ENCODE data around the gene ZDHHC11B.
"Not testable (repeated sequence)": the region's sequence is repeated elsewhere in the genome, so short reads cannot be mapped to it uniquely, and the experiment has no call there.

Gene ZDHHC11B

DNA sequence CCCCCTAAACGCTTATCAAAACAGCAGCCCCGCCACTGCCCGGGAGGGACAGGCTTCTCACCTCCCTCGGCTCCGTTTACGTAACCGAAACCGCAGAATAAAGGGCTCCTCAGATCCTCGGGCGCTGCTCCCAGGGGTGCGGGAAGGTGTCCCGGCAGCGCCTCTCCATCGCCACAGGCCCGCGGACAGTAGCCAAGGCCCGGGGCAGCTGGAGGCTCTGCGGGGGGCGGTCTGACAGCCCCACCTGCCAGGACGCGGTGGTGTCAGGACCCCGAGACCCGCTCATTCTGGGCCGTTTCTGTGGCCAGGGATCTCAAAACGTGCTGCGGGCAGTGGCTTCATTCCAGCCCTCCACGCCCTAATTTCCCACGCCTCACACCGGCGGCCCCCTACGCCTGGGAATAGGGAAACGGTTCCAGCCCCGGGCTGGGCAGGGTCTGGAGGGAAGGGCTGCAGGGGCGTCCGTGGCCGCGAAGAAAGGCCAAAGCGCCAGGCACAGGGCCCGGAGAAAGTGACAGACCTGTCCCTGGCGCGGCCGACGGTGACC lies 575 bp downstream of the ZDHHC11B start:
- not testable (repeated sequence) for DNase-seq

DNA sequence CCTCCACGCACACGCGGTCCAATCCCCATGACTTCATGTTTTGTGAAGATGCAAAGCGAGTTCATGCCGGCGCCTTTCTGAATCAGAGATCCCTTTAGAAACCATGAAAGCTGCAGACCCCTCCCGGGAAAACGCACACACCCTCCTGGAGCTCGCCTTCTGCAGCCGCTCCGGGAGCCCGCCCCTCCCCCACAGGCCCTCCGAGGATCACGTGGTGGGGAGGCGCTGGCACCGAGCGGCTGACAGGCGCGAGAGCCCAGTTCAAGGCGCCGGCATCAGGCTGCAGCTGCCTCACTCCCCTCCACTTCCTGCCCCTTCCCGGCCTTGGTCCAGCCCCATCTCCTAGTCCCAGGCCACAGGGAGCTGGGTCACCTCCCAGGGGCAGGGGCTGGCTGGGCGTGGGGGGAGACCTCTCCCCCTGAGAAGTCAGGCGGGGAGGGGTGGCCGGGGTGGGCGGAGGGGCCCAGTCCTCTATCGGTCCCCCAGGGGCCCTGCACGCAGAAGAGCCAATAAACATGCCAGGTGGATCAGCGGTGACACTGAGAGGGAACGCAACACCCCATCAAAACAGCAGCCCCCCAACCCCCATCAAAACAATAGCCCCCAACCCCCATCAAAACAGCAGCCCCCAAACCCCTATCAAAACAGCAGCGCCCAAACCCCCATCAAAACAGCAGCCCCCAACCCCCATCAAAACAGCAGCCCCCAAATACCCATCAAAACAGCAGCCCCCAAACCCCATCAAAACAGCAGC lies 1.3 kb downstream of the ZDHHC11B start:
- not testable (repeated sequence) for DNase-seq

DNA sequence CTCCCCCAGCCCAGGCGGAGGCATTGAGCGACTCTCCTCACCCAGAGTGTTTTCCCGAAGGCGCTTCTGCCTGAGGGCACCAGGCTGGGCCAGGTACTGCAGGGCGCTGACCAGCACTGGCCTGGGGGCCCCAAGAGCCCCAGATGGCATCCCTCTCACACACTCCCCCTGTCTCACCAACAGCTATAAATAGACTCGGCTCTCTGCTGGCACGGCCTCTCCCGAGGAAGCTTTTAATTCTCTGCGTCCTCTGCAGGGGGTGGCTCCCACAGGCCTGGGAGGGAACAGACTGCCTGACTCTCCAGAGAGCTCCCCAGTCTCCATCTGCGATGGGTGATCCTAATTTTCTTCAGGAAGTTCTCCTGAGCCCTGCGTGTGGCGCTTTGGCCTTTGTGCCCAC lies 2.2 kb downstream of the ZDHHC11B start:
- not testable (repeated sequence) for DNase-seq

DNA sequence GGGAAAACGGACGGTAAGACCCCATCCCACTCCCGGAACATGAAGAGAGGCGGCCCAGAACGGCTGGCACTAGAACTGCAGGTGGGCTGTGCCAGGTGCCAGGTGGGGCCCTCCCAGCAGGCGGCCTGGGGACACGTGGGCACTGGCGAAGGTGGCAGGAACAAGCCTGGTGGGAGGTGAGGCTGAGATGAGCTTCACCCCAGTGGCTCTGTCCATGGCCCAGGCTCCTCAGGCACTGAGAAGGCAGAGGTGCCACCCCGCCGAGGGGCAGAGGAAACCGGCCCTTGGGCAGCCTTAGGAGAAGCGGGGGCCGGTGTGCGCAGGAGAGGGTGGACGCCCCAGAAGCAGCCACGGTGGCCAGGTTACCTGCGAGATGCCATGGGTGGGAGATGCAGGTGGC lies 4.0 kb downstream of the ZDHHC11B start:
- not testable (repeated sequence) for DNase-seq

DNA sequence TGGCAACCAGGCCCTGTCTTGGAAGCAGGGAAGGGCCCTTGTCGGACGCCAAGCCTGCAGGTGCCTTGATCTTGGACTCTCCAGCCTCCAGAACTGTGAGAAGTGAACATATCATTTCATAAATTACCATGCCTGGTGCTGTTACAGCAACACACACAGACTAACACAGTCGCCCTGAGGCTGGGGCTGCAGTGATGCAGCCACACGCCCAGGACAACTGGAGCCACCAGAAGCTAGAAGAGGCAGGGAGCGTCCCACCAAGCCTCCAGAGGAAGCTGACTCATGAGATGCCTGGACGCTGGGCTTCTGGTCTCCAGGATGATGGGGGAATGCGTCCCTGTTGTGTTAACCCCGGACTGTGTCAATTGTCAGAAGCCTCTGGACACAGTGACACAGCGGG lies 5.6 kb downstream of the ZDHHC11B start:
- not testable (repeated sequence) for DNase-seq

DNA sequence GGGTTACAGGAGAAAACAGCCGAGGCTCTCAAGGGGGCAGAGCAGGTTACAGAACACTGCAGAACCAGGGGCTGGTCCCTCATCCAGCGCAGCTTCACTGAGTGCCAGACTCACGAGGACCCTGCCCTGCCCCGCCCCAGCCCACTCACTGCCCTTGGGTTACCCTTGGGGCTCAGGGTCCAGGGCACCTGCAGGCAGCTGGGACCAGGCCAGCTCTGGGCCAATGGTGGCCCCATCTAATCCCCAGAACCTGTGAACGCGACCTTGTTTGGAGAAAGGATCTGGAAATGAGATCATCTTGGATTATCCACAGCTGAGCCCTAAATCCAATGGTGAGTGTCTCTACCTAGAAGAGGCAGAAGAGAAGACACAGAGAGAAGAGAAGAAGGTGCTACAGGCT lies 6.1 kb downstream of the ZDHHC11B start:
- DNase-seq, result not testable (repeated sequence)

DNA sequence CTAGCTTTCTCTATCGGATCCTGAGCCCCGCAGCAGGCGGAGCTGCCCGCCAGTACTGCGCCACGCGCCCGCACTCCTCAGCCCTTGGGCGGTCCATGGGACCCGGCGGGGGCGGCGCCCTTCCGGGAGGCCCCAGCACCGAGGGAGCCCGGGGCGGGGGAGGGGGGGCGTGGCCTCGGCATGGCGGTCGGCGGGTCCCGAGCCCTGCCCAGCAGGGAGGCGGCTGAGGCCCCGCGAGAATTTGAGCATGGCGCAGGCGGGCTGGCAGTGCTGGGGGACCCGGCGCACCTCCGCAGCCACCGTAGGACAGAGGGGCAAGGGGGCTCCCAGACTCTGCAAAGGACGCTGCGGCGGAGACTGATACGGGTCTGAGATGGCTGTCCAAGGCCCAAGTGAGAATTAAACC lies 6.8 kb downstream of the ZDHHC11B start:
- no peak for DNase-seq

DNA sequence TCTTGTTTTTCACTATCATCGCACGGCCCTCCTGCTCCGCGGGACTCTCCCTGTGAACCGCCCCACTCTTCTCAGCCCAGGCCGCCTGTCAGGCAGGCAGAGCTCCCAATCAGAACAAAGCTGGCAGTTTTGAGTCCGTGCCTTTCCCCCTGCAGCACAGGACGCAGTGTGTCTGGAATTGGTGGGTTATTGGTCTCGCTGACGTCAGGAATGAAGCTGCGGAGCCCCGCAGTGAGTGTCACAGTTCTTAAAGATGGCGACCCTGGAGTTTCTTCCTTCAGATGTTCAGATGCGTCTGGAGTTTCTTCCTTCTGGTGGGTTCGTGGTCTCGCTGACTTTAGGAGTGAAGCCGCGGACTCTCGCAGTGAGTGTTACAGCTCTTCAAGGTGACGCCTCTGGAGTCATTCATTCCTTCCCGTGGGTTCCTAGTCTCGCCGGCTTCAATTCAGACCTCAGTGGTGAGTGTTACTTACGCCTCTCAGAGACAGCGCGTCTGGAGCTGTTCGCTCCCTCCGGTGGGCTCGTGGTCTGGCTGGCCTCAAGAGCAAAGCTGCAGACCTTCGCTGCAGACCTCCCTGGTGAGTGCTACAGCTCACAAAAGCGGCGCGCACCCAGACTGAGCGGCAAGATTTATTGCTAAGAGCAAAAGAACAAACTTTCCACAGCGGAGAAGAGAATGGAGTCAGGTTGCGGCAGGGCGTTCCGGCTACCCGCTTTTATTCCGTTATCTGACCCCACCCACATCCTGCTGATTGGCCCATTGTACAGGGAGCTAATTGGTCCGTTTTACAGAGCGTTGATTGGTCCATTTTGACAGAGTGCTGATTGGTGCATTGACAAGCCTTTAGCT lies 7.4 kb downstream of the ZDHHC11B start:
- DNase-seq, result no peak

DNA sequence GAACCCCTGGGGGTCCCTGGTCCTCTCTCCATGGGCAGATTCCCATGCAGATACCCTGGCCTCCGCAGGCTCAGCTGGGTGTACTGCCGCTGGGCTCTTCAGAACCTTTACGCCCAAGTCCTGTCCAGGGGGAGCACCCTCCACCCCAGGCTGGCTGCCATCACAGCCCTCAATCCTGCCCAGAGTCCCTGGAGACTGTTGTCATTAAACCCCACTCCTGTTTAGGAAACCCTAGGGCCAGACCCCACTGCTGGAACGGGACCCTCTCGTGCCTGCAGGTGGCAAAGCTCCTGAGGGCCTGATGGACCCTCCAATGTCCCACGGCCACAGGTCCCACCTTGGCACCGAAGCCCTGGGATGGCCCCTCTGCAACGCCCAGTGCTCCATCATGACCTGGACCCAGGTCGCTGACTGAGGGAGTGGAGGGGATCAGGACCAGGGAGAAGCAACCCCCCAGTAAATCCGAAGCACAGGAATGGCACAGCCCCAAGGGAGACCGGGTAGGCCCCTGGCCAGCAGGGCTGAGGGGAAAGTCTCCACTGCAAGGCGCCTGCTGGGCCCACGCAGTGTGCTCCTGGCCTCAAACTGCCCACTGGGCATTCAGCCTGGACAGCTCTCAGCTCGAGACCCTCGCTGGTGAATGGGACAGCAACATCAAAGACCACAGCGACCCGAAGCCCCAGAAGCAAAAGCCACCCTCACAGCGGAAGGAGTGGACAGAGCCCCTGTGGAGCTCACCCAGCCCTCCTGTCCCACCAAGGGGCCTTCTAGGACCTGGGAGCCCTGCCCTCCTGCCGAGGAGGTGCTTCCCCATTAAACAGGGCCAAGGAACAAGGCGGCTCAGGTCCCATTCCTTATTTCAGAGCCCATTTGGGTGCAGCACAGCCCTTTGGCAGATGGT lies 8.3 kb downstream of the ZDHHC11B start:
- no peak for DNase-seq

DNA sequence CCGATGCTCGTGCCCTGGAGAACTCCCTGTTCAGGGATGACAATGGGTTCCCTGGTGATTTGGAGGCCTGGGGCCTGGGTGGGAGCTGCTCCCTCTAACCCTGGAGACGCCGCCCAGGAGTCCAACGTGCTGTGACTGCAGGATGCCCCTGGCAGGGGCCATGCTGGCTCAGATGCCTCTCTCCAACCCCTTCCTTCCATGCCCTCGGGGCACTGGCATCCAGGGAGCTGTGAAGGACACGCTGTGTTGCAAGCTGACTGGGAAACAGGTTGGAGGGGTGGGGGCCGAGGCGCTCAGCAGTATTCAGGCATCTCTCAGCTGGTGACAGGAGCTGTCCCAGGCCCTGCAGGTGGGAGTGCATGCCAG lies 9.0 kb downstream of the ZDHHC11B start:
- DNase-seq, result not testable (repeated sequence)

DNA sequence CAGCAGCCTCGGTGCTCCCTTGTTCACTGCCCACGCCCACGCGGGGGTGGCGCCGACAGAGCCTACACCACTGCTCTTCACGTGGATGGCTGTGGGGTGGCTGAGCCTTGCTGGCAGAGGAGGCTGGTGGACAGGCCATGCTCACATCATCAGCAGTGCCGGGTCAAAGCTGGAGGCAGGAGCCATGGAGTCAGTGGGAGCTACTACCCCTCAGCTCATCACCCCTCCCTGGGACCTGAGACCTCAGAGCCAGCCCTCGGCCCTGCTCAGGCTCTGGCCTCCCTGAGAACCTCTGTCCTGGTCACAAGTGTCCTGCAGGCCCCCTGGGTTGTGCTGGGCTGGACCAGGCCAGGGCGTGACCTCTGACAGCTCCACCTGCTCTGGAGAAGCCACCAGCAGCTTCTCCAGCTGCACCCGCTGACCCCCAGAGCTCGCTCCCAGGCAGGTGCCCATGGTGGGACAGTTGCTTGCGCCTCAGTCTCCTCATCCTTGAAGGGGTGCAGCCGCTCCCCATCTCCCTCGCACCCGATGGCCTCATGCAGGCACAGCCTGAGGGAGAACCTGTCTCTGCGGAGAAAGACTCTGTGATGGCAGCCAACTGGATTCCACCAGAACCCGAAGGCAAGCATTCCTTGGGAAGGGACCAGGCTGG lies 9.5 kb downstream of the ZDHHC11B start:
- not testable (repeated sequence) for DNase-seq

DNA sequence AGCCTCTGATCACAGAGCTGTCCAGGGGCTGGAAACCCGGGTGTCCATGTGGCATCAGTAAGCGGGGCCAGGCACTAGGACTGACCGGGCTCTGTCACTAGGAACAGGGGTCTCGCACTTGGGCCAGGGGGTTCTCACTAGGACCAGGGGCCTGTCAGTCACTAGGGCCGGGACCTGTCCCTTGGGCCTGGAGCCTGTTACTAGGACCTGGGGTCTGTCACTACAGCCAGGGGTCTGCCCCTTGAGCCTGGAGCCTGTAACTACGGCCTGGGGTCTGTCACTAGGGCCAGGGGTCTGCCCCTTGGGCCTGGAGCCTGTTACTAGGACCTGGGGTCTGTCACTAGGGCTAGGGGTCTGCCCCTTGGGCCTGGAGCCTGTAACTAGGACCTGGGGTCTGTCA lies 10.2 kb downstream of the ZDHHC11B start:
- DNase-seq, result not testable (repeated sequence)

DNA sequence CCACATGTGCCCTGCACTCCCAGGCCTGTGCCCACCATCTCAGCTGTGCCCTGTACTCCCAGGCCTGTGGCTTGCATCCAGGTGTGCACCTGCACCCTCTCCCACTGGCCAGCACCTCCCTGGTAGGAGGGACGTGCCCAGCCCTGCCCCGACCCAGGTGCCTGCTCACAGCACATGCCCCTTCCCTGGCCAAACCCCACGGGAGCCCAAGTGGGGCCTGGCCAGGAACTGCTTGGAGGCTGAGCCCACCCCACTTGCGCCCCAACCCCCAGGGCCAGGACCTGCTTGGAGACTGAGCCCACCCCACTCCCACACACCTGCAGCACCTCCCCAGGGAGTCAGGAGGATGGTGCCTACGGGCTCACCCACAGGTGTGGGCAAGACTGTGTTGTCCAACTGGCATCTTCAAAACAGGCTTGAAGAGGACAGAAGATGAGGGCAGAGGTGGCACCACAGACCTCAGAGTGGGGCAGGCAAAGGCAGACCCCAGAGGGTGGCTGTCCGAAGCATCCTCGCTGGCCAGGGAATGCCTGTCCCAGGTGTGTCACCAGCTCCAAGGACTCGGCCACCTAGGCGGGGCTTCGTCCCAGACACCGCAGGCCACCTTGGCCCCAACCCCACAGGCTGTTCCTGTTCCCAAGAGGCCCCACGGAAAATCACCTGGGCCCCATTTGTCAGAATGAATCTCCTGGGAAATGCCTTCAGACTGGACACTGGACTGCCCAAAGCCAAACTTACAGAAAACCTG lies 10.8 kb downstream of the ZDHHC11B start:
- no peak for DNase-seq

DNA sequence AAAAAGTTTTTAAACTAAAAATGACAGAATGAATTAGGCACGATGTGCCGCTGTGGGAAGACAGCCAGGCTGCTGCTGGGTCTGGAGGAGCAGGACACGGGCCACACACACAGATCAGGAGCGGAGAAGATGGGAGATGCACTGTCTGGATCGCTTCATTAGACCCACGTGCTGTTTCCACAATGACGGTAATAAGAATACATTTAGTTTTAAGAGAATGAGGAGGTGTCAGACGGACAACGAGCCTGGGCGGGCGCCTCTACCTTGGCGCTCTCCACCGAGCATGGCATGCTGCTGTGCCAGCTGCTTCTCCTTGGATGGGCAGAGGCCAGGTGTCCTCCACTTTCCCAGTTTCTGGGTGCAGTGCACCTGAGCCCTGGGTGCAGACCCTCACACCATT lies 11.6 kb downstream of the ZDHHC11B start:
- DNase-seq, result not testable (repeated sequence)

DNA sequence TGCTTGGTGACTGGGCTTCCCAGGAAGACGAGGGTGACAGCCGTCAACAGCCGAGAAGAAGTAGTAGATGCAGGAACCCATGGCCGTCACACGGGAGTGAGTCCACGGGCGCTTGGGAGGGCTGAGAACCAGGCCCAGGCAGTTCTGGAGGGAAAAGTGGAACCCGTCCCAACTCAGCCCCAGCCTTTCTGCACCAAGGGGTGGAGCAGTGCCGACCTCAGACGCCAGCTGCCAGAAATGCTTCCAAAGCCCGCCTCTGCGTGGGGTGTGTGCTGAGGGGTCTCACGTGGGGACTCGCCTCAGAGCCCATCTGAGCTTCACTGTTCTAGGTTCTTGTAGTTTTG lies 12.0 kb downstream of the ZDHHC11B start:
- DNase-seq, result not testable (repeated sequence)

DNA sequence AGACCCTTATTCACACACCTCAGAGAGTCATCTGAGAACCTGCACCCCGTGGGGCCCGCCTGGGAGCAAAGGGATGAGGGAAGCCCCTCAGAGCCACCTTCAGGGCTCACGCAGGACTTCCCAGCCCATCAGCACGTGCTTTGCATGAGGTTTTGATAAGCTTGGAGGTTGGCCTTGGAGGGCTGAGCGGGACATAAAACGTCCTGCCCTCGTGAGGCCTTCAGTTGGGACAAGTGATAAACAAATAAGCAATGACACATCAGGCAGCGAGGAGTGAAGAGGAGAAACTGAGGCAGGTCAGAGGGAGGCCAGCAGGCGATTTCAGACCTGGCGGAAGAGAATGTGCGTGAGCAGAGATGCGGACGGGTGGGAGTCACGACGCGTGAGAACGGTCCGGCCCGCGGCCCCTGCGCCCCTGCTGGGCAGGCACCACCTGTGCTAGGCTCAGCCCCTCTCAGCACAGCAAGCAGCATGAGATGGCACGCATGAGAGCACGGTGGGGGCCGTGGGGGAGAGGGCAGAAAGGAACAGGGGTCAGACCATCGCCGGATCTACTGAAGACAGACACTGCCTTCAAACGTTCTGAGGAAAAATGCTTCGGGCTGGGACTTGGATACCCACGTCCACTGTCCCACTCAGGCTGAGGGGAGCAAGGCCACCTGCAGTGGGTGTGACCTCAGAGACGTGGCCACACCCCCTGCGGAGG lies 12.5 kb downstream of the ZDHHC11B start:
- DNase-seq, result not testable (repeated sequence)

DNA sequence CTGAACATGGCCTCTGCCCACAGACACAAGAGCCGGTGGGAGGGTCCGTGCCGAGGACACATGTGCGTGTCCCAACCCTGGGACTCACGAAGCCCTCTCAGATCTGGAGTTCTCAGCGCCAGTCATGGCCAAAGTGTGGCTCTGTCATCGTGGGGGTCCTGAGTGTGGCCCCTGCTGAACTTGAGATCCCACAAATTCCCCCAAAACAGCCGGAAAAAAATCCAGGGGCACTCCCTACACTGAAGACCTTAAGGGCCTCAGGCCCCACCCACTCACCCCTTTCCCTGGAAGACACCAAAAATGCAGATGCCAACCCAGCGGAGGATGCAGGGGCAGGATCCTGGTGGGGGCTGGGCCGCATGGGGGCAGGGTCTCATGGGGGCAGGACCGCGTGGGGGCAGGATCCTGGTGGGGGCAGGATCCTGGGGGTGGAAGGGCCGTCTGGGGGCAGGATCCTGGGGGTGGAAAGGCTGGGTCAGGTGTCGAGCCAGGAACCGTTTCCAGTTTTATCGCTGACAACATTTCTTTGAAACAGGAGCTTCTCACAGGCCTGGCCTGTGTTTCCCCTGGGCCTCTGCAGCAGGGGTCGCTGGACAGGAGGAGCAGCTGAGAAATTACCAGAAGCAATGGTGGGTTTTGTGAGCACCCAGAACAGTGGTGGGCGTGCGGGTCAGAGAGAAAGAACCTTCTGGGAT lies 13.3 kb downstream of the ZDHHC11B start:
- not testable (repeated sequence) for DNase-seq

DNA sequence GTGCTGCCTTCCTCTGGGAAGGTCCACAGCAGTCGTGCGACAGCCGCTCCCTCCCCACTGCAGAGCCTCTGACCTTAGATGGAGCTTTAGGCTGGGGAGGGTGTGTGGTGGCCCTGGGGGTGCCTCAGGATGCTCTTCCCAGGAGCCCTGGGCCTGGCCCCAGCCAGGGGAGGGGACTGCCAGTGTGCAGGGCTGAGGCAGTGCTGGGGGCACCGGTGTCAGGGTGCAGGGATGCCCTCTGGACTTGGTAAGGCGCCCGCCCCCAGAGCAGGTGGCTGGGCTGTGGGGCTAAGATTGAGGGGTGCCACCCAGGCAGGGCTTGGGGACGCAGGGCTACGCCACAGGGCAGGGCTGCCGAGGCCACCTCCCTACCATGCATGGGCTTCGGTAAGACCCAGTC lies 13.9 kb downstream of the ZDHHC11B start:
- not testable (repeated sequence) for DNase-seq

DNA sequence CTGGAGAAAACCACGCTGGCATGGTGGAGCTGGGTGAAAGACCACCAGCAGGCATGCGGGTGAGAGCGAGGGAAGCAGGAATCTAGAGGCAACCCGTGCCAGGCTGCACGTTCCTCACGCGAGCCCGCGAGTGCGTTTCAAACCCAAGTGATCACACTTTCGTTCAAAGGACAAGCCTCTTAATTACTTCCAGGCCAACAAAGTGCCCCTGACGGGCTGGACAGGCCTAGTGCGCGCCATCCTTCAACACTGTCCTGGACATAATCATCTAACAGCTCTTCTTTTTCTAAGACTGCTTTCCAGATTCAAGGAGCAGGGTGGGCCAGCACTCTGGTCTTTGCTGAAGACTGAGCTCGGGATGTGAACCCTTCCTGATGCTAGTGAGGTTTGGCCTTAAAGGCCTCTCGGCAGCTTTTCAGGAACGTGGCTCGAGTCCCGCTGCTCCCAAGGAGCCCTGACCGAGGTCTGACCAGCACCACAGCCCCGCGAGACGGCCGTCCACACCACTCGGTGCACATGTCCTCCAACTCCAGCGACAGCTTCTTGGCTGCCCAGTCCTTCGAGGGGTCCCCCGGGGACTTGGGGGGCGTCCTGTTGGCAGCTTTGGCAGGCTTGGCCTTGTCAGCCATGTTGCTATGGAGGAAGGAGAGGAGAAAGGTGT lies 14.9 kb downstream of the ZDHHC11B start:
- not testable (repeated sequence) for DNase-seq

All from activated gamma-delta T cell treated with Interleukin-2 at 50 U/mL for 16 hours (primary cell).